CD14-positive monocyte (primary cell): ENCODE results near the gene ANO5. TPM values are rescaled to one million over a fixed set of nuclear protein-coding genes. Genes with fewer than 3 reads are reported as not detected.

Experiments
- DNase-seq, 3 donors: peaks; one replicate each; pipeline ENCODE4 v3.0.0-alpha.2; 2011 to 2022
- H2AFZ ChIP-seq: 2 replicates; pipeline ENCODE4 v1.6.0; 2012; ENCODE audit warnings: mild to moderate bottlenecking, low read depth, low read length, inconsistent platforms; ENCODE audit not compliant: insufficient read depth, poor library complexity, severe bottlenecking
- H3K27ac ChIP-seq, 2 donors: 1 replicate in 1 of 2; 2 replicates in 1 of 2; pipeline ENCODE4 v1.5.1; 2012 to 2013; ENCODE audit warnings: low read length in 2 of 2, control low read depth in 1 of 2, inconsistent platforms in 1 of 2, low read depth in 1 of 2, mild to moderate bottlenecking in 1 of 2
- H3K27me3 ChIP-seq, 2 donors: one replicate each; pipeline versions ENCODE4 v1.6.0 to v1.6.1; 2011 to 2013; ENCODE audit warnings: low read length in 2 of 2; ENCODE audit not compliant: control insufficient read depth in 2 of 2, insufficient read depth in 2 of 2
- H3K36me3 ChIP-seq, 2 donors: replicated peaks in 1 of 2; 1 replicate in 1 of 2; 2 replicates in 1 of 2; pipeline versions ENCODE4 v1.5.1 to v1.6.1; 2012 to 2013; ENCODE audit warnings: low read length in 2 of 2, control low read depth in 1 of 2, inconsistent platforms in 1 of 2, mild to moderate bottlenecking in 1 of 2; ENCODE audit not compliant: insufficient read depth in 2 of 2, control insufficient read depth in 1 of 2
- H3K4me1 ChIP-seq, 2 donors: 1 replicate in 1 of 2; 2 replicates in 1 of 2; pipeline versions ENCODE4 v1.5.1 to v1.6.1; 2012 to 2013; ENCODE audit warnings: low read length in 2 of 2, control low read depth in 1 of 2, inconsistent platforms in 1 of 2, mild to moderate bottlenecking in 1 of 2, moderate library complexity in 1 of 2; ENCODE audit not compliant: insufficient read depth in 2 of 2, control insufficient read depth in 1 of 2
- H3K4me2 ChIP-seq: replicated peaks from 2 replicates; pipeline ENCODE3; 2012; ENCODE audit warnings: low read length, moderate library complexity, mild to moderate bottlenecking; ENCODE audit not compliant: poor library complexity, severe bottlenecking; ENCODE audit errors: extremely low read depth
- H3K4me3 ChIP-seq, 3 experiments: fragments of 200-600 bp in 1 of 3; sonication (generic) in 1 of 3; replicated peaks in 1 of 3; 1 replicate in 2 of 3; 2 replicates in 1 of 3; pipeline ENCODE4 v1.5.1; 2011 to 2013; ENCODE audit warnings: low read length in 3 of 3, mild to moderate bottlenecking in 3 of 3, control low read depth in 2 of 3, low read depth in 2 of 3, inconsistent platforms in 1 of 3, moderate library complexity in 1 of 3
- H3K79me2 ChIP-seq: 2 replicates; pipeline ENCODE4 v1.6.0; 2012; ENCODE audit warnings: mild to moderate bottlenecking, control low read depth, inconsistent platforms, low read length, moderate library complexity; ENCODE audit not compliant: insufficient read depth
- H3K9ac ChIP-seq: 2 replicates; pipeline ENCODE4 v1.6.0; 2017; ENCODE audit warnings: low read length, mild to moderate bottlenecking; ENCODE audit not compliant: insufficient read depth, poor library complexity, severe bottlenecking
- H3K9me3 ChIP-seq, 2 donors: replicated peaks in 1 of 2; 1 replicate in 1 of 2; 2 replicates in 1 of 2; pipeline versions ENCODE4 v1.5.1 to v1.6.1; 2012 to 2013; ENCODE audit warnings: low read length in 2 of 2, control low read depth in 1 of 2; ENCODE audit not compliant: control insufficient read depth in 1 of 2, insufficient read depth in 1 of 2
- H4K20me1 ChIP-seq: 2 replicates; pipeline ENCODE4 v1.6.0; 2012; ENCODE audit warnings: mild to moderate bottlenecking, low read length, control low read depth, moderate library complexity; ENCODE audit not compliant: insufficient read depth
- H3K27ac Mint-ChIP-seq, 7 donors: one replicate each; pipeline ENCODE4 v1.8.0; 2020; ENCODE audit warnings: mild to moderate bottlenecking in 7 of 7, mixed read lengths in 7 of 7, moderate library complexity in 6 of 7, inconsistent platforms in 2 of 7
- H3K27me3 Mint-ChIP-seq, 3 donors: one replicate each; pipeline ENCODE4 v1.8.0; 2021 to 2022; ENCODE audit warnings: low read depth in 3 of 3, mild to moderate bottlenecking in 3 of 3, mixed read lengths in 3 of 3, moderate library complexity in 3 of 3, inconsistent platforms in 1 of 3
- H3K36me3 Mint-ChIP-seq, 2 donors: one replicate each; pipeline ENCODE4 v1.8.0; 2020; ENCODE audit warnings: mixed read lengths in 2 of 2, inconsistent platforms in 1 of 2, mild to moderate bottlenecking in 1 of 2
- H3K4me1 Mint-ChIP-seq: one replicate; pipeline ENCODE4 v1.8.0; 2020; ENCODE audit warnings: mild to moderate bottlenecking, mixed read lengths
- H3K4me3 Mint-ChIP-seq, 2 donors: one replicate each; pipeline ENCODE4 v1.8.0; 2020; ENCODE audit warnings: mild to moderate bottlenecking in 2 of 2, mixed read lengths in 2 of 2, moderate library complexity in 1 of 2
- H3K9me3 Mint-ChIP-seq, 7 donors: one replicate each; pipeline ENCODE4 v1.8.0; 2020 to 2022; ENCODE audit warnings: mixed read lengths in 7 of 7, mild to moderate bottlenecking in 6 of 7, moderate library complexity in 6 of 7, inconsistent platforms in 2 of 7
- CTCF ChIP-seq: fragments of 200-600 bp; IDR thresholded peaks from one replicate; pipeline ENCODE4 v1.8.0; 2022; ENCODE audit warnings: antibody characterized with exemption, mild to moderate bottlenecking
- WGBS: methylation state at CpG from one replicate; pipeline ENCODE4 v1.1.5; 2013; ENCODE audit warnings: missing lambda C conversion rate; ENCODE audit not compliant: insufficient coverage; 5-methylcytosine and 5-hydroxymethylcytosine counted together
- intact Hi-C, 2 donors: fragments of 100-400 bp; cut with micrococcal nuclease; formaldehyde crosslinking; loops; one replicate each; pipeline versions ENCODE4 v1.15.0 to v1.15.1; 2023
- polyA minus RNA-seq: library from RNA; depleted of rRNA, polyadenylated mRNA; stranded (reverse); fragments of >200 nt; gene quantifications from 2 replicates; pipeline ENCODE4 v1.2.3, GENCODE V29; 2012
- polyA plus RNA-seq, 3 donors: library from polyadenylated mRNA; depleted of rRNA in 1 of 3; unstranded in 2 of 3; stranded (reverse) in 1 of 3; fragments of 300-500 nt in 2 of 3; fragments of >200 nt in 1 of 3; fragmentation: Illumina TruSeq in 2 of 3; gene quantifications; 1 replicate in 2 of 3; 2 replicates in 1 of 3; pipeline ENCODE4 v1.2.3, GENCODE V29; 2012 to 2021
- total RNA-seq, 12 experiments: library from RNA in 1 of 12; stranded (reverse) in 1 of 12; fragments of 120-200 nt in 1 of 12; gene quantifications; one replicate each; pipeline ENCODE4 v1.2.4 and lab custom pipeline; 2013 to 2026; ENCODE audit warnings: mixed read lengths in 6 of 12, inconsistent platforms in 1 of 12

The ANO5 gene, protein sequence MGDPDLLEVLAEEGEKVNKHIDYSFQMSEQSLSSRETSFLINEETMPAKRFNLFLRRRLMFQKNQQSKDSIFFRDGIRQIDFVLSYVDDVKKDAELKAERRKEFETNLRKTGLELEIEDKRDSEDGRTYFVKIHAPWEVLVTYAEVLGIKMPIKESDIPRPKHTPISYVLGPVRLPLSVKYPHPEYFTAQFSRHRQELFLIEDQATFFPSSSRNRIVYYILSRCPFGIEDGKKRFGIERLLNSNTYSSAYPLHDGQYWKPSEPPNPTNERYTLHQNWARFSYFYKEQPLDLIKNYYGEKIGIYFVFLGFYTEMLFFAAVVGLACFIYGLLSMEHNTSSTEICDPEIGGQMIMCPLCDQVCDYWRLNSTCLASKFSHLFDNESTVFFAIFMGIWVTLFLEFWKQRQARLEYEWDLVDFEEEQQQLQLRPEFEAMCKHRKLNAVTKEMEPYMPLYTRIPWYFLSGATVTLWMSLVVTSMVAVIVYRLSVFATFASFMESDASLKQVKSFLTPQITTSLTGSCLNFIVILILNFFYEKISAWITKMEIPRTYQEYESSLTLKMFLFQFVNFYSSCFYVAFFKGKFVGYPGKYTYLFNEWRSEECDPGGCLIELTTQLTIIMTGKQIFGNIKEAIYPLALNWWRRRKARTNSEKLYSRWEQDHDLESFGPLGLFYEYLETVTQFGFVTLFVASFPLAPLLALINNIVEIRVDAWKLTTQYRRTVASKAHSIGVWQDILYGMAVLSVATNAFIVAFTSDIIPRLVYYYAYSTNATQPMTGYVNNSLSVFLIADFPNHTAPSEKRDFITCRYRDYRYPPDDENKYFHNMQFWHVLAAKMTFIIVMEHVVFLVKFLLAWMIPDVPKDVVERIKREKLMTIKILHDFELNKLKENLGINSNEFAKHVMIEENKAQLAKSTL
- 3.5 TPM for total RNA-seq (2013)
- polyA plus RNA-seq, result 1 to 10 TPM; 1.0 to 1.4 (median 1.1) TPM
- polyA minus RNA-seq, result 0.83 and 1.6 TPM in 2 replicates
- total RNA-seq (lab: John Stamatoyannopoulos, UW), result 3.6 to 34.8 (median 13.9) reads per million in 11 experiments

DNA sequence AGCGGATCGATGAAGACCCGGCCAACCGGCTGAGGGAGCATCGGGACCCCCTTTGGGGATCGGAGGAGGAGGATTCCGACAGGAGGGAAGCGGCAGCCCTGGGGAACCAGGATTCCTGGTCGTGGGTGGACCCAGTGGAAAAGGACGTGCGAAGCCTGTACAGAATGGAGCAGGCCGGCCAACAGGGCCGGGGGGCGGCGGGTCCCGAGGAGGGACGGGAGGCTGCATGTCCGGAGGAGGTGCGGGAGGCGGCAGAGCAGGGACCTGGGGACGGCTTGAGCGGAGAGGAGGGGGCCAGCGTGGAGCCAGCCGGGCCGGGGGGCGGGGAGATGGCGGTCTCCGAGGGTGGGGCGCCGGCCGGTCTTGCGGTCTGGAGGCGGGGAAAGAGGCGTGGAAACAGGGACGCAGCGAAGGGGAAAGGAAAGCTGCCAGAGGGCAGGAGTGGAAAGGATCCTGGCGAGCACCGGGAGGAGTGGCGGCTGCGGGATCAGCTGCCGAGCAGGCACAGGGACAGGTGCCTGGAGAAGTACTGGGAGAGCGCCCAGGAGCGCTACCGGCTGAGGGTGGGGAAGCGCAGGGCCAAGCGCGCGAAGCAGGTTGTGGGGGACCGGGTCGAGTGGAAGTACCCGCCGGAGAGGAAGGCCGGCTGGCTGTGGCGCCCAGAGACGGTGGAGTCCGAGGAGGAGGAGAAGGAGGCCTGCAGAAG is at the start of gene ANO5:
Gene ANO5 (plus strand): TSS at position 444 of the 706 bp plus-strand sequence. CDS start 408 bp downstream, outside the sequence.
- H3K27me3 ChIP-seq, result peaks cover under 1 to 8% of the 10 kb centered on the region in 2 donors
- peaks cover 0 to 4% (median 3%) of the 10 kb centered on the region in 7 donors for H3K9me3 Mint-ChIP-seq
- H3K79me2 ChIP-seq, result peaks cover 6% of the 10 kb centered on the region
- peak within 1 kb of the TSS in 6 of 7 donors; percentile 42 to 88 (median 56) for H3K27ac Mint-ChIP-seq
- intact Hi-C loops, result no loop called here
- TF ChIP-seq CTCF, result no peak
- under 1% methylated on average over 55 of the region's 56 CpGs for WGBS
- H3K27me3 Mint-ChIP-seq, result peaks cover 11 to 19% (median 13%) of the 10 kb centered on the region in 3 donors
- peak within 1 kb of the TSS; percentile 71 for H3K9ac ChIP-seq
- H3K36me3 ChIP-seq, result no peaks in the 10 kb centered on the region
- H3K4me1 Mint-ChIP-seq, result peaks cover 28% of the 10 kb centered on the region
- peak; percentile 6 to 29 (median 14) for DNase-seq
- no peaks in the 10 kb centered on the region for H3K36me3 Mint-ChIP-seq
- peak within 1 kb of the TSS; percentile 89 for H2AFZ ChIP-seq
- H3K9me3 ChIP-seq, result no peaks in the 10 kb centered on the region
- H4K20me1 ChIP-seq, result peaks cover 4% of the 10 kb centered on the region
- peak within 1 kb of the TSS; percentile 99 for H3K4me2 ChIP-seq
- H3K27ac ChIP-seq, result peak within 1 kb of the TSS in 1 of 2 donors; percentile 44
- H3K4me3 ChIP-seq, result peak within 1 kb of the TSS; percentile 55 to 92 (median 81)
- peaks cover 19 to 26% of the 10 kb centered on the region in 2 donors for H3K4me1 ChIP-seq
- peak within 1 kb of the TSS; percentile 98 to 99 for H3K4me3 Mint-ChIP-seq
